Keratinocyte (primary cell): ENCODE results near the gene PACRGL. TPM values are rescaled to one million over a fixed set of nuclear protein-coding genes. Genes with fewer than 3 reads are reported as not detected.

Source experiments
- DNase-seq: peaks from one replicate; pipeline ENCODE4 v3.0.0-alpha.2; 2011; ENCODE audit warnings: low read depth, missing footprints, low spot score
- FAIRE-seq: peaks from 2 replicates; lab custom pipeline; 2011; peaks lifted over from hg19 to GRCh38; lab: Jason Lieb, UNC
- H2AFZ ChIP-seq: 2 replicates; pipeline ENCODE4 v1.6.0; 2012; ENCODE audit warnings: low read length, control low read depth, inconsistent platforms; ENCODE audit not compliant: control insufficient read depth
- H3K27ac ChIP-seq: 2 replicates; pipeline ENCODE4 v1.5.1; 2011; ENCODE audit warnings: low read length; ENCODE audit not compliant: control insufficient read depth, insufficient read depth
- H3K27me3 ChIP-seq: 3 replicates; pipeline ENCODE4 v1.6.0; 2011; ENCODE audit warnings: low read length; ENCODE audit not compliant: control insufficient read depth, insufficient read depth; ENCODE audit errors: extremely low read depth
- H3K36me3 ChIP-seq, 2 experiments: 2 replicates in 1 of 2; 3 replicates in 1 of 2; pipeline ENCODE4 v1.5.1; 2011; ENCODE audit warnings: low read length in 2 of 2, mild to moderate bottlenecking in 1 of 2; ENCODE audit not compliant: control insufficient read depth in 2 of 2, insufficient read depth in 2 of 2; ENCODE audit errors: extremely low read depth in 1 of 2
- H3K4me1 ChIP-seq: 3 replicates; pipeline ENCODE4 v1.5.1; 2011; ENCODE audit warnings: low read length; ENCODE audit not compliant: control insufficient read depth, insufficient read depth; ENCODE audit errors: extremely low read depth
- H3K4me2 ChIP-seq: 3 replicates; pipeline ENCODE4 v1.6.0; 2011; ENCODE audit warnings: low read depth, low read length; ENCODE audit not compliant: control insufficient read depth, insufficient read depth; ENCODE audit errors: extremely low read depth
- H3K4me3 ChIP-seq, 3 experiments: fragments of 200-600 bp in 1 of 3; sonication (generic) in 1 of 3; 2 replicates in 2 of 3; 3 replicates in 1 of 3; pipeline ENCODE4 v1.5.1; 2011 to 2016; ENCODE audit warnings: low read length in 3 of 3, mild to moderate bottlenecking in 3 of 3, control low read depth in 2 of 3, inconsistent platforms in 1 of 3, low read depth in 1 of 3, mixed read lengths in 1 of 3, mixed run types in 1 of 3, moderate library complexity in 1 of 3; ENCODE audit not compliant: control insufficient read depth in 2 of 3, insufficient read depth in 2 of 3; ENCODE audit errors: extremely low read depth in 1 of 3
- H3K79me2 ChIP-seq: 2 replicates; pipeline ENCODE4 v1.6.0; 2012; ENCODE audit warnings: low read length; ENCODE audit not compliant: control insufficient read depth, insufficient read depth
- H3K9ac ChIP-seq: 3 replicates; pipeline ENCODE4 v1.6.0; 2011; ENCODE audit warnings: low read length; ENCODE audit not compliant: control insufficient read depth, insufficient read depth; ENCODE audit errors: extremely low read depth
- H3K9me1 ChIP-seq: 3 replicates; pipeline ENCODE4 v1.6.0; 2011; ENCODE audit warnings: low read length; ENCODE audit not compliant: control insufficient read depth, insufficient read depth; ENCODE audit errors: extremely low read depth
- H3K9me3 ChIP-seq: 2 replicates; pipeline ENCODE4 v1.5.1; 2012; ENCODE audit warnings: low read depth, low read length; ENCODE audit not compliant: control insufficient read depth
- H4K20me1 ChIP-seq: 3 replicates; pipeline ENCODE4 v1.6.0; 2011; ENCODE audit warnings: low read length; ENCODE audit not compliant: control insufficient read depth, insufficient read depth; ENCODE audit errors: extremely low read depth
- EZH2 ChIP-seq: IDR thresholded peaks from one replicate; pipeline ENCODE4 v1.6.1; 2012; ENCODE audit warnings: inconsistent platforms, mild to moderate bottlenecking, low read length, moderate library complexity
- dilution Hi-C: fragments of 300-500 bp; cut with MboI; formaldehyde crosslinking; loops from one replicate; pipeline ENCODE4 v1.7.0; 2020; ENCODE audit warnings: low sequenced_read_pairs; ENCODE audit not compliant: extremely low pct_ligation_motif_present
- polyA plus RNA-seq, 5 experiments: library from polyadenylated mRNA; depleted of rRNA in 3 of 5; stranded (reverse) in 3 of 5; stranded (forward) in 1 of 5; unstranded in 1 of 5; fragments of >200 nt; gene quantifications; 1 replicate in 1 of 5; 2 replicates in 3 of 5; 3 replicates in 1 of 5; pipeline versions ENCODE4 v1.2.1 to v1.2.3, GENCODE V29; 2011 to 2012; ENCODE audit warnings: missing spikeins in 2 of 5, low read depth in 1 of 5, low replicate concordance in 1 of 5
- TF ChIP-seq, protein P1 (sequence below), 3 experiments: IDR thresholded peaks in 1 of 3; conservative IDR thresholded peaks in 1 of 3; optimal IDR thresholded peaks in 1 of 3; 2 replicates in 2 of 3; 3 replicates in 1 of 3; pipeline versions ENCODE3 to v1.5.1; 2011; ENCODE audit warnings: low read length in 3 of 3, mild to moderate bottlenecking in 3 of 3, moderate library complexity in 2 of 3, control low read depth in 1 of 3, inconsistent platforms in 1 of 3; ENCODE audit not compliant: insufficient read depth in 2 of 3; ENCODE audit errors: extremely low read depth in 1 of 3

The PACRGL gene
- polyA plus RNA-seq, 1 donor (not counting 4 experiments of a cell fraction or from before 2014, with no cell fraction given): 18.2 TPM

DNA sequence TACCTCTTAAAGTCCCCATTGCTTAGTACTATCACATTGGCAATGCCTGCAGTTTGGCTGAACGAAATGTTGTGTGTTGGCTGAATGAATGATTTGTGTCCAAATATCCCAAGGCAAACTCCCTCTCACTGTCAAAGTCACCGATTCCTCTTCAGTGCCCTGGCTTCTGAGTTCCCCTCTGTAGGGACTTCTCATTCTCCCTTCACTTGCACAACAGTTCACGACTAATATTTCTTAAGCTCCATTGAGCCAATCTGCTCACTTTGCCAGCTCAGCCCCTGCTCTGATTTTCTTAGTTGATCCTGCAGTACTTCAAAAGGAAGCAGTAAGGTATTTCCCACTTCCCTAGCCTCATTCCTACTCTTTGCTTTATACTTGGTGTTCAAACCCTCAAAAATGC is 21.9 kb upstream of the PACRGL start:
- Histone ChIP-seq H2AFZ (no peak overlapping the region), H3K4me3 (no peak overlapping the region), H3K9me1 (no peaks in the 10 kb centered on the region), H3K9ac (no peak overlapping the region), H4K20me1 (no peaks in the 10 kb centered on the region), H3K27me3 (peaks cover 3% of the 10 kb centered on the region), H3K27ac (no peak overlapping the region), H3K9me3 (no peaks in the 10 kb centered on the region), H3K79me2 (no peaks in the 10 kb centered on the region), H3K4me1 (peaks cover 6% of the 10 kb centered on the region), H3K36me3 (no peaks in the 10 kb centered on the region), H3K4me2 (no peak overlapping the region)
- dilution Hi-C loops: no loop called here
- no peak for TF ChIP-seq EZH2
- TF ChIP-seq, protein P1, sequence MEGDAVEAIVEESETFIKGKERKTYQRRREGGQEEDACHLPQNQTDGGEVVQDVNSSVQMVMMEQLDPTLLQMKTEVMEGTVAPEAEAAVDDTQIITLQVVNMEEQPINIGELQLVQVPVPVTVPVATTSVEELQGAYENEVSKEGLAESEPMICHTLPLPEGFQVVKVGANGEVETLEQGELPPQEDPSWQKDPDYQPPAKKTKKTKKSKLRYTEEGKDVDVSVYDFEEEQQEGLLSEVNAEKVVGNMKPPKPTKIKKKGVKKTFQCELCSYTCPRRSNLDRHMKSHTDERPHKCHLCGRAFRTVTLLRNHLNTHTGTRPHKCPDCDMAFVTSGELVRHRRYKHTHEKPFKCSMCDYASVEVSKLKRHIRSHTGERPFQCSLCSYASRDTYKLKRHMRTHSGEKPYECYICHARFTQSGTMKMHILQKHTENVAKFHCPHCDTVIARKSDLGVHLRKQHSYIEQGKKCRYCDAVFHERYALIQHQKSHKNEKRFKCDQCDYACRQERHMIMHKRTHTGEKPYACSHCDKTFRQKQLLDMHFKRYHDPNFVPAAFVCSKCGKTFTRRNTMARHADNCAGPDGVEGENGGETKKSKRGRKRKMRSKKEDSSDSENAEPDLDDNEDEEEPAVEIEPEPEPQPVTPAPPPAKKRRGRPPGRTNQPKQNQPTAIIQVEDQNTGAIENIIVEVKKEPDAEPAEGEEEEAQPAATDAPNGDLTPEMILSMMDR (optimal IDR thresholded peaks at IDR 0.05 in 1 of 3, IDR thresholded peaks at IDR 0.05 in 1 of 3, conservative IDR thresholded peaks at IDR 0.05 in 1 of 3; ENCODE audit: extremely low read depth in 1 of 3, insufficient read depth in 2 of 3, low read length in 3 of 3): no peak
- DNase-seq (no peak), FAIRE-seq (no peak)

DNA sequence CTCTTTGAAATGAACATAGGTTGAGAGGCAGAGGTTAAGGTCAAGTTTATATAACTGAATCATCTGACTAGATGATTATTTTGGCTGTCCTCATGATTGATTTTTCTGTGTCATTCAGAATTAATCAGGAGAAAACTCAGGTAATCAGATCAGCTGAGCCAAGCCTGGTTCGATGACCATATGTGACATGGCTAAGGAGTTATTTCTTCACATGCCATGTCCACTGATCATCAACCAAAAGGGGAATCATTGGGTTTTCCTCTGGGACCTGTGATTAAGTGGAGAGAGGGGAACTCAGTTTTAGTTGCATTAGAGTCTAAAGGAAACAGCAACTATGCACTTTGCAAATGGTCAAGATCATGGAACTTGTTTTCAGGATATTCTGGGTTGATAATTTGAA is 20.3 kb upstream of the PACRGL start:
- dilution Hi-C loops: no loop called here
- no peak overlapping the region for H3K4me2 ChIP-seq
- no peaks in the 10 kb centered on the region for H4K20me1 ChIP-seq
- FAIRE-seq (no peak), DNase-seq (no peak)
- H3K36me3 ChIP-seq: no peaks in the 10 kb centered on the region
- H3K9me3 ChIP-seq: no peaks in the 10 kb centered on the region
- no peak overlapping the region for H2AFZ ChIP-seq
- H3K4me3 ChIP-seq: no peak overlapping the region
- H3K4me1 ChIP-seq: peaks cover 6% of the 10 kb centered on the region
- no peak overlapping the region for H3K9ac ChIP-seq
- no peaks in the 10 kb centered on the region for H3K9me1 ChIP-seq
- no peak overlapping the region for H3K27ac ChIP-seq
- no peak for TF ChIP-seq EZH2
- H3K79me2 ChIP-seq: no peaks in the 10 kb centered on the region
- peaks cover 3% of the 10 kb centered on the region for H3K27me3 ChIP-seq

DNA sequence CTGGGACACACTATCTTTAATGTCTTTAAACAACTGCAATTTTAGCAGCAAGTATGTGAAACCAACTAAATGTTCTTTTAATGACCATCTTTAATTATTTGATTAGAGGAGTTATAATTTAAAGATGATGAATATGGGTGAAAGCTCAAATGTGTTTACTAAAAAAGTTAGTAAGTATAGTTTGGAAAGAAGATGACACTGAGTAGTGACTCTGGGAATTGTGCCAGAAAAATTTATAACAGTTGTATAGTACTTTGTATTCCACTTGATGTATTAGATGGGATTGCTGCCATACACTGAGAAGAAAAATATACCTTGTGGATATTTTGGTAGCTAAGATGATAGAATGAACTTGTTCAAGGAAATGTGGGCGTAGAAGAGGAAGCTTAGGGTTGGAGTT is 19.5 kb upstream of the PACRGL start:
- Histone ChIP-seq H3K27ac (no peak overlapping the region), H4K20me1 (no peaks in the 10 kb centered on the region), H3K9ac (no peak overlapping the region), H3K4me2 (no peak overlapping the region), H3K27me3 (peaks cover 3% of the 10 kb centered on the region), H3K4me3 (no peak overlapping the region), H3K36me3 (no peaks in the 10 kb centered on the region), H3K79me2 (no peaks in the 10 kb centered on the region), H3K9me3 (no peaks in the 10 kb centered on the region), H2AFZ (no peak overlapping the region), H3K9me1 (no peaks in the 10 kb centered on the region), H3K4me1 (peaks cover 6% of the 10 kb centered on the region)
- TF ChIP-seq, protein P1 (optimal IDR thresholded peaks at IDR 0.05 in 1 of 3, IDR thresholded peaks at IDR 0.05 in 1 of 3, conservative IDR thresholded peaks at IDR 0.05 in 1 of 3; ENCODE audit: extremely low read depth in 1 of 3, insufficient read depth in 2 of 3, low read length in 3 of 3): no peak
- DNase-seq (no peak), FAIRE-seq (no peak)
- dilution Hi-C loops: no loop called here
